Right ventricle myocardium inferior (tissue), 1 donor: ENCODE data around the gene MAP4K4. TPM values are rescaled to one million over a fixed set of nuclear protein-coding genes. Genes with fewer than 3 reads are reported as not detected.

Source experiments
- ATAC-seq: fragments of 200-7000 bp; cut with Tn5 transposase; one replicate; pipeline ENCODE4 v1.9.1; 2020; ENCODE audit warnings: mild to moderate bottlenecking, moderate library complexity
- DNase-seq: peaks from one replicate; pipeline ENCODE4 v3.0.0; 2021; ENCODE audit errors: missing footprints
- intact Hi-C: fragments of 100-400 bp; cut with DNase I; formaldehyde crosslinking; loops from one replicate; pipeline ENCODE4 v1.11.0; 2022
- total RNA-seq: library from RNA; stranded (reverse); fragmentation: NEBNext Ultra II Directional; extraction: Animal tissue kit (Norgen Biotek cat#: 25700); gene quantifications from one replicate; pipeline ENCODE4 v1.2.1, GENCODE V29; 2021
- donor health status: DM: no; HTN: yes; CAD: no; lungs with severe emphysema.

Gene MAP4K4
- total RNA-seq, 1 donor from 2014 or later = 82.5 TPM

DNA sequence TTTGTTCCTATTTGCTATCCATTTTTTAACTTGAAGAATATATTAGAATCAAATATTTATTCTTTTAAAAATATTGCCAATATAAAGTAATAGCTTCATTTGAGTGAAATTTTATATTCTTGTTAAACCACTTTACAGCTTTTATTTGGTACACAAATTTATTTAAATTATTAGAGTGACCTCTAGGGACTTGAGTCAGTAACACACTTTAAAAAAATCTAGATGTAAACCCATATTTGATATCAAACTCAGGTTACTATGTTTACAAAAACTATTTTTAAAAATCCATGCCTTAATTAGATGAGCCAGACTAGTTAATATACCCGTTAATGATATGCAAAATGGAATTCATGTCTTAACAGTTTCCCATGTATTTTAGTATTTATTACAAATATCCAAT, 134.6 kb downstream of the MAP4K4 start:
- intact Hi-C loops = no loop called here
- ATAC-seq (no peak), DNase-seq (no peak)

DNA sequence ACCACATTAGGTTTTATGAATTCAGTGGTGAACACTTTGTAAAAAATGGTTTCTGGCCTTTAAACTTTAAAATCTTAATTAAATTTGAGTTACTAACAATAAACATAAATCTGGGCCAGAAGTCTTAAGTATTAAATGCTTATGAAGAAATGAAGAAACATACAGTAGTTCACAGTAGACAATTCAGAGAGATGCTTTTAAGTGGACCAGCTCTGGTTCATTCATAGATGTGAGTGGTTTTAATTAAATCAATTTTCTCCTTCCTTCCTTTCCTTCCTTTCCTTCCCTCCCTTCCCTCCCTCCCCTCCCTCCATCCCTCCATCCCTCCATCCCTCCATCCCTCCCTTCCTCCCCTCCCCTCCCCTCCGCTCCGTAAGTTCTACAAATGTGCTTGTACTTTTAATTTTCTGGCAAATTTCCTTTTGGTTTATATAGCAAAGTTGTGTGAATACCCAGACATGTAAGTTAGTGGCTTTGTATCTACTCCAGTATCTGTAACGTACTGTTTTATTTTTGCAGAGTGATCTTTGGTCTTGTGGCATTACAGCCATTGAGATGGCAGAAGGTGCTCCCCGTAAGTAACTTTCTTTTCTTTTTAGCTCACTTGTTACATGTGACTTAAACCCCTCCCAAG, 136.5 kb downstream of the MAP4K4 start:
- ATAC-seq = no peak

GRCh38 chr2:101837354-101837753, 139.8 kb downstream of the MAP4K4 start:
- intact Hi-C loops = no loop called here
- ATAC-seq (no peak), DNase-seq (no peak)

More for the DNA sequence above, 136.5 kb downstream of the MAP4K4 start:
- no peak for DNase-seq
- intact Hi-C loops = no loop called here

GRCh38 chr2:101841679-101842327, 144.3 kb downstream of the MAP4K4 start:
- no peak for DNase-seq
- intact Hi-C loops = no loop called here
- ATAC-seq = no peak

DNA sequence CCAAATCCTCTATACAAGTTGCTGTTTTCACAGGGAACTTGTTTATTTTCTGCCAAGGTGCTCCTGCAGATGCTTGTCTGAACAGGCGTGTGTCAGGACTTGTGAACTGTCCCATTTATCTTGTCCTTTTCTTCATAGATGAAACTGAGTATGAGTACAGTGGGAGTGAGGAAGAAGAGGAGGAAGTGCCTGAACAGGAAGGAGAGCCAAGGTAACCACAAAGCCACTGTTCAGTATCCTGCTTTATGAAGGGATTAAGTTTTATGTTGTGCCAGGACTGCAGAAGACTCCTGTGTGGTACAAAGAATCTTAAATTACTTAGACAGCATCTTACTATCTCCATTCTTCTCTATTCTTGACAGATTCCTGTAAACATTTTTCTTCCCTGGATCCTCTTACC, 145.0 kb downstream of the MAP4K4 start:
- no peak for DNase-seq
- intact Hi-C loops = no loop called here
- no peak for ATAC-seq

- intact Hi-C loops = no loop called here
- peak; percentile 54 for ATAC-seq
- DNase-seq = no peak
Measured at GRCh38 chr2:101843048-101843447, 145.5 kb downstream of the MAP4K4 start.

- intact Hi-C loops = no loop called here
- ATAC-seq = no peak
Measured at GRCh38 chr2:101843471-101843870, 146.0 kb downstream of the MAP4K4 start.

DNA sequence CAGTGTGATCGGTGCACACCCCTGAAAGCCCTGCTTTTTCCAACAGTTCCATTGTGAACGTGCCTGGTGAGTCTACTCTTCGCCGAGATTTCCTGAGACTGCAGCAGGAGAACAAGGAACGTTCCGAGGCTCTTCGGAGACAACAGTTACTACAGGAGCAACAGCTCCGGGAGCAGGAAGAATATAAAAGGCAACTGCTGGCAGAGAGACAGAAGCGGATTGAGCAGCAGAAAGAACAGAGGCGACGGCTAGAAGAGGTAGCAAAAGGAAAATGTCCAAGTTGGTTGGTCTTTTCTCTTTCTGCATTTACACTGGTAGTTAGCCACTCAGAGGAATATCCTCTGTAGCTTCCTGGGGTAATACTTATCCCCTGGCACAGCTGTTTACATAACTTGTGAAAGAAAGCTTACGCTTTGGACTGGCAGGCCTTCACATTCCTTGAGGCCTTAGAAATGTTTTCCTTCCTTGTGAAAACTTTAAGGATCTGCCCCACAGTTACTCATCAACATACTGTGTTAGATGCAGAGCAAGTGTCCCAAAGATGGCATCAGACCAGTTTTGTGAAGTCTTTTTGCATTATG, 146.6 kb downstream of the MAP4K4 start:
- no peak for DNase-seq
- no peak for ATAC-seq
- intact Hi-C loops = no loop called here

More at GRCh38 chr2:101843471-101843870, 146.0 kb downstream of the MAP4K4 start:
- no peak for DNase-seq

DNA sequence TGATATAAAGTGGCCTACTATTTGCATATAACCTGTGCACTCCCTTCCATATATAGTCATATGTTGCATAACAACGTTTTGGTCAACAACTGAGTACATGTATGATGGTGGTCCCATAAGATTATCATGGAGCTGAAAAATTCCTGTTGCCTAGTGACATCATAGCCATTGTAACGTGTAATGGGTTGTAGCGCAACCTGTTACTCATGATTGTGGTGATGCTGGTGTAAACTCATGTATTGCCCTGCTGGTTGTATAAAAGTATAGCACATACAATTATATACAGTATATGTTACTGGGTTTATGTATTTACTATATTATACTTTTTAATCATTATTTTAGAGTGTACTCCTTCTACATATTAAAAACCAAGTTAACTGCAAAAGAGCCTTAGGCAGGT, 149.5 kb downstream of the MAP4K4 start:
- intact Hi-C loops = no loop called here
- ATAC-seq = no peak
- DNase-seq = no peak

DNA sequence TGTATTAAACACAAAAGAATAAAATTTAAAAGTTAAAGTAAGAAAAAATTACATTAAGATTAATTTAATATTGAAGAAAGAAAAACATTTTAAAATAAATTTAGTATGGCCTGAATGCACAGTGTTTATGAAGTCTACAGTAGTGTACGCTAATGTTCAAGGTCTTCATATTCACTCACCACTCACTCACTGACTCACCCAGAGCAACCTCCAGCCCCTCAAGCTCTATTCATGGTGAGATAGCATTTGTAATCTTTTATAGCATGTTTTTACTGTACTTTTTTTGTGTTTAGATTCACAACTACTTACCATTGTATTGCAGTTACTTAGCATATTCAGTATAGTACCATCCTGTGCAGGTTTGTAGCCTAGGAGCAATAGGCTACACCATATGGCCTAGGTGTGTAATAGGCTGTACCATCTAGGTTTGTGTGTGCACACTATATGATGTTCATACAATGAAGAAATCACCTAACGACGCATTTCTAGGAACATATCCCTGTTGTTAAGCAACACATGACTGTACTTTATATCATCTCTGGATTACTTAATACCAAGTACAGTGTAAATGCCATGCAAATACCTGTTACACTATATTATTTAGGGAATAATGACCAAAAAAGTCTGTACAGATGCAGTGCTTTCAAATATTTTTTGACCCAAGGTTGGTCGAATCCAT, 150.3 kb downstream of the MAP4K4 start:
- intact Hi-C loops = no loop called here
- DNase-seq (no peak), ATAC-seq (no peak)

DNA sequence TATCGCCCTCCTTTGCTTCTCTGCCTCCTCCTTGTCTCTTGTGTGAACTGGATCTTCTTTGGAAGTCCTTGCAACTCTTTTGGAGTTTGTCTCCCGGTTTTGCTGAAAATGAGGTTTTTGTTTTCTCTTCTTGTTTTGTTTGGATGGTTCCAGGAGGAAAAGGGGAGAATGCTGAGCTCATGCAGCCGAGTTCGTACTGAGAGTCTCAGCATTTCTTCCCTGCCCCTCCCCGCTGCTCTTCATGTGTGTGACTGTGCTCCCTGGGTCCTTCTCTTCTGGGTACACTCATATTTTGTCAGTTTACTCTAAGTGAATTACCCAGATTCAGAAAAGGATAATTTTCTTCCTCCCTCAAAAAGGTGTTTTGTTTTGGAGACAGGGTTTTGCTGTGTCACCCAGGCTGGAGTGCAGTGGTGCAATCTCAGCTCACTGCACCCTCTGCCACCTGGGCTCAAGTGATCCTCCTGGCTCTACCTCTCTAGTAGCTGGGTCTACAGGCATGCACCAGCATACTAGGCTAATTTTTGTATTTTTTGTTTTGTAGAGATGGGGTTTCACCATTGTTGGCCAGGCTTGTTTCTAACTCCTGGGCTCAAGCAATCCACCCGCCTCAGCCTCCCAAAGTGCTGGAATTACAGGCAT, 151.4 kb downstream of the MAP4K4 start:
- no peak for DNase-seq
- intact Hi-C loops = no loop called here
- ATAC-seq = no peak

DNA sequence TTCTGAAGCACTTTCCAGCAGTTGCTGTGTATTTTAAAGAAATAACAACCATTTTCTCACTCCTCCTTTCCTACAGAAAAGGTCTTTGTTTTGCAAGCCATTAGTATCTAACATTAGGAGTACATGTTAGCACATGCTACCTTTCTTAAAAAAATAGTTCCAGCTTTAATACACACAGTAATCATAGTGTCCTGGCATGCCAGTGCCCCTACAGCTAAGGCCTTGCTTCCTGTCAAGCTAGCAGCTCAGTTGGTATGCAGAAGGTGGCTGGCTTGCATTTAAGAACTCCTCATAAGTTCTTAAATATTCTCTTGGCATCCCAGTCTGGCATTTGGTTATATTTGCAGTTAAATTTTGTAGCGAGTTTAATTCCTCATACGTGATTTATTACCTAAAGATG, 152.9 kb downstream of the MAP4K4 start:
- intact Hi-C loops = no loop called here
- ATAC-seq = no peak
- DNase-seq = no peak

DNA sequence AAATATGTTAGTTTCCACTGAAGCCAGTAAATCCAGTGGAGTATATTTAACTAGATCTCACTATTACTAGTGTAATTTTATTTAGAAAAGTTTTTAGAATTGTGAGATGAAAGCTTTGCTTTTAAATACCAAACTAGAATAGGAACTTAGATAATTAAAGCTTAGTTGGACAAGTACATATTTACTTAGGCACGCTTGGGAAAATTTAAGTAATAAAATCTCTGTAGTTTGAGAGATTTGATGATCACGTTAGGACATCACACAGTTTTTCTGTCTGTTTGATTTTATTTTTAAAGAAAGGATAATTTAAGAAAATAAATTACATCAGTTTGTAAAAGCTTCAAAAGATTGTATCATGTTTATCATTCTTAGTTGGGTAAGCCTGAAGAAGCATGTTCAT, 153.5 kb downstream of the MAP4K4 start:
- no peak for ATAC-seq
- intact Hi-C loops = no loop called here
- DNase-seq = no peak

- no peak for ATAC-seq
- intact Hi-C loops = no loop called here
- DNase-seq = no peak
Measured at GRCh38 chr2:101852824-101853223, 155.3 kb downstream of the MAP4K4 start.

DNA sequence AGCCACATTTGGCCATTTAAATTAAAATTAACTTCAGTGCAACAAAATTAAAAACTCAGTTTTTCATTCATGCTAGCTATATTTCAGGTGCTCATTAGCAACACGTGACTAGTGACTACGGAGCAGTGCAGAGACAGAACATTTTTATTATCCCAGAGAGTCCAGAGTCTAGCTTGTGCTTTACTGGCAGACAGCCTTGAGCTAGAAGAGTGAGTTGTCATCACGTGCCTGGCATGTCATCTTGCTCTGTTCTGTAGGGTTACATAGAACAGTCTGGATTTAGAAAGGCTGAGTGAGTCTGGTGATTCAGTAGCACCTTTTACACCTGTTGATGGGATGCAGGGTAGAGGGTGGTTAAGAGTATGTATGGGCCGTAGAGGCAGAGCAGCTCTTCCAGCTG, 157.4 kb downstream of the MAP4K4 start:
- intact Hi-C loops = no loop called here
- DNase-seq = no peak
- ATAC-seq = peak; percentile 82

GRCh38 chr2:101855776-101856175, 158.3 kb downstream of the MAP4K4 start:
- DNase-seq (no peak), ATAC-seq (no peak)
- intact Hi-C loops = no loop called here

DNA sequence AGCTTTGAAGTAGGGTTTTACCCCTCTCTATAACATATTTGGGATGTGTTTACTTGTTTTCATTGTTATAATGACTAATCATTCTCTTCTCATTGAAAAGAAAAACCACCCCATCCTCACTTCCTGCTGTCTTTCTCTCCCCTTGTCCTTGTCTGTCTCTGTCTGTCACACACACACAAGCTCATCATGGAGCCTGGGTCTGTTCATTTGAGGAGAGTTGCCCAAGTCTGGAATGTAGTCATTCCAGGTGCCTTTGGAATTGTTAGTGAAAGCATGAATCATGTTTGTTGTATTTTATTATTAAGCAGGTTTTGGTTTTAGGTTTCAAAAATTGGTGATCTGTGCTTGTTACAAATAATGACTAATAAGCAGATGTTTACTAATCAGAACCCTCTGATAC, 160.7 kb downstream of the MAP4K4 start:
- intact Hi-C loops = no loop called here
- ATAC-seq (no peak), DNase-seq (no peak)

DNA sequence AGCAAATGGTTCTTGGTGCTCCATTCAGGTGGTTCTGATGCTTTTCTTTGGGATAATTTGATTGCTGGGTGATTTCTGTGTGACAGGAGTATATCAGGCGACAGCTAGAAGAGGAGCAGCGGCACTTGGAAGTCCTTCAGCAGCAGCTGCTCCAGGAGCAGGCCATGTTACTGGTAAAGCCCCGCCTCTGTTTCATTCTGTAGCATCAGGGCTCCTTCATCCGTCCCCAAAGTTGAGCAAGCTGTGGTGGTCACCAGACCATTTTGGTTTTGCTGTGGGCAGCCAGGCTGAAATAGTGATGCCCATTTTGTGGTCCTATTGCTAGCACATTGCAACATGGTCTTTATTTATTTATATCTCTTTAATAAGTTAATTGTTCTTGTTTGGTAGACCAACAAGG, 161.4 kb downstream of the MAP4K4 start:
- no peak for ATAC-seq
- intact Hi-C loops = no loop called here
- no peak for DNase-seq

- no peak for DNase-seq
- ATAC-seq = no peak
- intact Hi-C loops = no loop called here
Measured at GRCh38 chr2:101859604-101860003, 162.1 kb downstream of the MAP4K4 start.

DNA sequence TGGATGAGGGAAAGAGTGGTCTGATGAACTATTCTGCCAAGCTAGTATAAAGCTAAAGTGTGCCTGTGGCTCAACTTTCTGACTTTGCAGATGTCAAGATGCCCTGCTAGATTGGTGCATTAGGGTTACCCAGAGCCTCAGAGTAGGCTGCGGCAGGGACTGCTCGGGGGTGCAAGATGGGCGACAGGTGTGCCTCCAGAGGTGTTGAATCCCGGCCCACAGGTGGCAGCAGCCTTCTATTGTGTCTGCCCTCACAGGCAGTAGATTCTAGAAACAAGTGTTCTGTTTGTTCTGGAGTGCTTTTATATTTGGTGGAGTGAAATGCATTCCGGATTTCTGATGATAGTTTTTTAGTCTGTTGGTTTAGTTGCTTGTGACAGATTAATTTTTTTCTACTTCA, 162.7 kb downstream of the MAP4K4 start:
- ATAC-seq = no peak
- DNase-seq = no peak
- intact Hi-C loops = no loop called here
